Measurements from ENCODE around the gene CXCL9.

- TF ChIP-seq CTCF (IDR thresholded peaks at IDR 0.05) (no peak), EP300 (IDR thresholded peaks at IDR 0.05) (no peak), POLR2AphosphoS5 (IDR thresholded peaks at IDR 0.05) (no peak), POLR2A (IDR thresholded peaks at IDR 0.05) (no peak)
Observed at GRCh38 chr4:76000279-76000678, 7.0 kb downstream of the CXCL9 start.
